Activated CD8-positive, alpha-beta T cell treated with anti-CD3 and anti-CD28 coated beads for 36 hours (primary cell): ENCODE measurements around the gene ANXA6. TPM values are rescaled to one million over a fixed set of nuclear protein-coding genes. Genes with fewer than 3 reads are reported as not detected.

Experiments
- ATAC-seq: fragments of 200-7000 bp; cut with Tn5 transposase; one replicate; pipeline ENCODE4 v1.10.0; 2021; ENCODE audit warnings: mild to moderate bottlenecking, moderate library complexity
- CTCF ChIA-PET: fragments of 350-600 bp; sonication (Branson Sonifier 250); formaldehyde crosslinking; loops from one replicate; lab custom pipeline; 2021; ENCODE audit warnings: antibody characterized with exemption; lab: Charles Lee
- POLR2A ChIA-PET: fragments of 350-600 bp; sonication (Branson Sonifier 250); formaldehyde crosslinking; loops from one replicate; lab custom pipeline; 2021; ENCODE audit warnings: antibody characterized with exemption; lab: Charles Lee
- DNase-seq: peaks from one replicate; pipeline ENCODE4 v3.0.0-alpha.2; 2020
- H3K27ac Mint-ChIP-seq: one replicate; pipeline ENCODE4 v1.8.0; 2021; ENCODE audit warnings: mild to moderate bottlenecking, mixed read lengths
- H3K27me3 Mint-ChIP-seq: one replicate; pipeline ENCODE4 v1.8.0; 2021; ENCODE audit warnings: mixed read lengths
- H3K36me3 Mint-ChIP-seq: one replicate; pipeline ENCODE4 v1.8.0; 2021; ENCODE audit warnings: low read depth, mixed read lengths
- H3K4me1 Mint-ChIP-seq: one replicate; pipeline ENCODE4 v1.8.0; 2021; ENCODE audit warnings: low read depth, mixed read lengths
- H3K4me3 Mint-ChIP-seq: one replicate; pipeline ENCODE4 v1.8.0; 2021; ENCODE audit warnings: mild to moderate bottlenecking, moderate library complexity, mixed read lengths
- H3K9me3 Mint-ChIP-seq: one replicate; pipeline ENCODE4 v1.8.0; 2021; ENCODE audit warnings: mixed read lengths
- CTCF ChIP-seq: fragments of 200-600 bp; IDR thresholded peaks from one replicate; pipeline ENCODE4 v1.8.0; 2022; ENCODE audit warnings: antibody characterized with exemption, mild to moderate bottlenecking
- intact Hi-C: fragments of 100-400 bp; cut with micrococcal nuclease; formaldehyde crosslinking; loops from one replicate; pipeline ENCODE4 v1.10.0; 2022
- total RNA-seq, 2 experiments: library from RNA; stranded (reverse); gene quantifications; one replicate each; pipeline ENCODE4 v1.2.3, GENCODE V29; 2021

ANXA6 gene
- total RNA-seq, 2 experiments from 2014 or later = 328 to 336 TPM

- no peaks in the 10 kb centered on the region for H3K9me3 Mint-ChIP-seq
- ChIA-PET POLR2A (interaction anchor here (0.7 to 2.6 kb wide), 6 partner anchors 9 to 27 kb away, joined by 3 to 8 read pairs (median 5); no protein-coding TSS in a partner anchor), CTCF (interaction anchor here (0.9 to 2.1 kb wide), 10 partner anchors 11 to 167 kb away, joined by 3 to 13 read pairs (median 4); no protein-coding TSS in a partner anchor)
- no peak overlapping the region for H3K4me3 Mint-ChIP-seq
- peaks cover 68% of the 10 kb centered on the region for H3K36me3 Mint-ChIP-seq
- peaks cover 89% of the 10 kb centered on the region for H3K4me1 Mint-ChIP-seq
- intact Hi-C loops = no loop called here
- no peaks in the 10 kb centered on the region for H3K27me3 Mint-ChIP-seq
- ATAC-seq (no peak), DNase-seq (no peak)
- H3K27ac Mint-ChIP-seq = peak overlapping the region; percentile 48
- no peak for TF ChIP-seq CTCF
These were observed 85.5 kb downstream of the ANXA6 start for GRCh38 chr5:151071848-151072629.

- no peaks in the 10 kb centered on the region for H3K27me3 Mint-ChIP-seq
- DNase-seq = no peak
- no peak overlapping the region for H3K27ac Mint-ChIP-seq
- intact Hi-C loops = no loop called here
- H3K9me3 Mint-ChIP-seq = no peaks in the 10 kb centered on the region
- peaks cover 68% of the 10 kb centered on the region for H3K36me3 Mint-ChIP-seq
- peaks cover 89% of the 10 kb centered on the region for H3K4me1 Mint-ChIP-seq
- CTCF ChIA-PET = interaction anchor here (1.2 to 3.5 kb wide), 7 partner anchors 10 to 94 kb away, joined by 3 to 27 read pairs (median 7); no protein-coding TSS in a partner anchor
- TF ChIP-seq CTCF = no peak
- POLR2A ChIA-PET = interaction anchor here (0.7 to 3.0 kb wide), 8 partner anchors 8 to 87 kb away, joined by 3 to 25 read pairs (median 5); partner anchors contain the start of genes ANXA6 and TNIP1
- ATAC-seq = no peak
- H3K4me3 Mint-ChIP-seq = no peak overlapping the region
These were observed 86.6 kb downstream of the ANXA6 start for GRCh38 chr5:151071021-151071420.

- no peak for ATAC-seq
- no peak overlapping the region for H3K4me3 Mint-ChIP-seq
These were observed 87.1 kb downstream of the ANXA6 start for GRCh38 chr5:151070449-151070848.

GRCh38 chr5:151068433-151069197, 89.0 kb downstream of the ANXA6 start:
- Mint-ChIP-seq H3K4me3 (peak overlapping the region; percentile 35), H3K27me3 (no peaks in the 10 kb centered on the region), H3K4me1 (peaks cover 95% of the 10 kb centered on the region), H3K9me3 (no peaks in the 10 kb centered on the region), H3K36me3 (peaks cover 59% of the 10 kb centered on the region), H3K27ac (peak overlapping the region; percentile 85)
- POLR2A ChIA-PET = interaction anchor here (0.8 to 3.0 kb wide), 12 partner anchors 7 to 81 kb away, joined by 3 to 25 read pairs (median 4); partner anchors contain the start of gene TNIP1
- intact Hi-C loops = loop anchor here (5.0 kb wide), 1 partner anchor 44 kb away; no protein-coding TSS in a partner anchor
- DNase-seq (peak; percentile 81), ATAC-seq (peak; percentile 80)
- CTCF ChIA-PET = interaction anchor here (1.3 to 3.5 kb wide), 10 partner anchors 9 to 97 kb away, joined by 3 to 27 read pairs (median 6); no protein-coding TSS in a partner anchor
- no peak for TF ChIP-seq CTCF

More at GRCh38 chr5:151070449-151070848, 87.1 kb downstream of the ANXA6 start:
- ChIA-PET CTCF (interaction anchor here (1.1 to 3.5 kb wide), 6 partner anchors 8 to 45 kb away, joined by 3 to 27 read pairs (median 8); no protein-coding TSS in a partner anchor), POLR2A (interaction anchor here (0.6 to 3.0 kb wide), 5 partner anchors 8 to 88 kb away, joined by 3 to 25 read pairs (median 4); partner anchors contain the start of genes ANXA6 and TNIP1)
- no peak for DNase-seq
- Mint-ChIP-seq H3K4me1 (peaks cover 89% of the 10 kb centered on the region), H3K36me3 (peaks cover 64% of the 10 kb centered on the region), H3K27ac (peak overlapping the region; percentile 35), H3K9me3 (no peaks in the 10 kb centered on the region), H3K27me3 (no peaks in the 10 kb centered on the region)
- intact Hi-C loops = no loop called here
- TF ChIP-seq CTCF = no peak
